Stimulated activated CD4-positive, alpha-beta T cell treated with anti-CD3 and anti-CD28 coated beads, Interleukin-2, amount 100 ng/mL, for 48 hours (primary cell): Measurements from ENCODE around the gene RMND5A.

Experiments used
- DNase-seq, 2 donors: peaks; one replicate each; pipeline ENCODE4 v3.0.0-alpha.2; 2020

Gene RMND5A

DNA sequence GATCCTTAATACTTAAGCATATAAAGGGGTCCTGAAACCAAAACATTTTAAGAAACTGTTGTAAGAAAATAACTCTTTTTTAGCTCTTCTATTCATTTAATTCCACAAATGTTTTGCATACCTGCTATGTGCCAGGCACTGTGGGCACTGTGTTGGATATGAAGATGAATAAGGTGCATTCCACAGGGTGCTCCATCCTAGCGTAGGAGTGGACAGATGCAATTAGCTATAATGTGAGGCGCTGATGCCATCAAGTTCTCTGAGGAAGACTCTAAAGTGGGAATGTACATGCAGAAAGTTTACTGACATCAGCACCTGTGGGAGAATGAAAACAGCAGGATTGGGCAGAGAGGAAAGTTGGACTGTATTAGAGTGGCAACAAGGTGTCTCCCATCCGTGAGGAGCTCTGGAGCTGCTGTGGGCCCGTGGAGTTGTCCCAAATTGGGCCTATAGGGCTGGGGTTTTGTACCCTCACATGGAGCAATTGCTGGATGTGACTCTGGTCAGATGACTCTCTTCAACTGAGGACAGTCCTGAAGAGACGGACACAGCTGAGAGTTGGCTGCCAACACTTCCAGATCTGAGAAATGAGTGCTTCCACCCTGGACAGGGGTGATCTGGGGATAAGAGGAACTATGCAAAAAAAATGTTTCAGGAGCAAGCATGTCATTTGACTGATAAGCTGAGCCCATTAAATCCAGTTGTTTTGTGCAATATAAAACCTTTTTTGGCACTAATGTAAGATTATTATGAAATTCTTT, 48.3 kb downstream of the RMND5A start:
- DNase-seq = no peak

DNA sequence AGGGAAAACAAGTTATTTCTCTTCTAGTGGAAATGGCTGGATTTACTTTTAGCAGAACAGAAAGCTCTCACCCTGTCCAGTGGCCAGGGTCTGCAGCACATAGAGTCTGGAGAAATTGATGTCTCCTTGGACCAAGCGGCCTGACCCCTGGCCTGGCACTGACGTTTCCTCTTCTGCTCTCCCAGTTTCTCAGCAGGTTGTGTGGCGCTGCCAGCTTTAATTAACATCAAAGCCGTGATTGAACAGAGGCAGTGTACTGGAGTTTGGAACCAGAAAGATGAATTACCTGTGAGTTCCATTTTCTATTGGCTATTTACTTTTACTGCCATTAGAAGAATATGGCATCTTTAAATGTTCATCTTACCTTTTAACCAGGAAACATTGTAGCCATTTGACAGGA, 49.7 kb downstream of the RMND5A start:
- DNase-seq = no peak

DNA sequence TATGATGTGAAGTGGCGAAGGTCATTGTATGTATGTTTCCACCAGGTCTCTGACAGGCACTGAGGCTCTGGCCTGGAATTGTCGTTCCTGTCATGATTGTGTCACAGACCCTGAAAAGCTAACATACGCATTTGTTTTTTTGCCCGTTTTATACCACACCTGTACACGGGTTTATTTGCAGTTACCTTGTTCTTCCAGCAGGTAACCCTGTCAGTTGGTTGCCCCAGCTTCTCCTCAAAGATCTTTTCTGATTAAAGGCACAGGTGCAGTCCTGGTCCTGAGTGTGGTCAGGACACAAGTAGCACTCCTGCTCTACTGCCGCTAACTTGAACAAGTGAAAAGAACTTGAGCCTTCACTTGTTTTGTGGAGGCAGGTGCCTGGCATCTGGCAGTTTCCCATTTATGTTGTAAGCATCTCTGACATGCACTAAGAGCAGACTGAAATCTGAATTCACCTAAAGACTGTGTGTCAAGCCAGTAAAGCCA, 50.8 kb downstream of the RMND5A start:
- DNase-seq = no peak

DNA sequence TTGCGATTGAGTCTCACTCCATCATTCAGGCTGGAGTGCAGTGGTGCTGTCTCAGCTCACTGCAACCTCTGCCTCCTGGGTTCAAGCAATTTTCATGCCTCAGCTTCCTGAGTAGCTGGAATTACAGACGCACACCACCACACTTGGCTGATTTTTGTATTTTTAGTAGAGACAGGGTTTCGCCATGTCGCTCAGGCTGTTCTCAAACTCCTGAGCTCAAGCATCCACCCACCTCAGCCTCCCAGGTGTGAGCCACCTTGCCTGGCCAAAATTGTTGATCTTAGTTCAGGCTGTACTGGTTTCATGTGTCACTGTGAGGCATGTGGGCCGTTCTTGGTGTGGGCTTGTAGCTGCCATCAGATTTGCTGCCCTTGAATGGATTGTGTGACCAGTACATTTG, 52.5 kb downstream of the RMND5A start:
- no peak for DNase-seq

DNA sequence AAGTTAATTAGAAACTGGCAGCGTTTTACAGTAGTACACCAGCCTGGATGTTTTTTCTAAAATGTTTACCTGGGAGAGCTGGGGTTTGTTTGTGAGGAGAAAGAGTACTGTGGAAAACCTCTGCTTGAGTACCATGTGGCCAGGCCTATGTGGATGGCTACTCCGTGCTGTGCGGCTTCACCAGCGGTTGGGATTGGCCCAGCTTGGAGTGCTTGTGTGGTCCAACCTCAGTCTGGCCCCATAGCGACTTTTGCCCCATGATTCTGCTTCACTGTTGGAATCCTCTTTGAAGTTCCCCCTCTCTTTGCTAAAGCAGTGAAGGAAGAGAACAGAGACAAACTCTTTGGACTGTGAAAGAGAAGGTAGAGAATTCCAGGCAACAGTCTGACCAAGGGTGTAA, 54.8 kb downstream of the RMND5A start:
- no peak for DNase-seq

DNA sequence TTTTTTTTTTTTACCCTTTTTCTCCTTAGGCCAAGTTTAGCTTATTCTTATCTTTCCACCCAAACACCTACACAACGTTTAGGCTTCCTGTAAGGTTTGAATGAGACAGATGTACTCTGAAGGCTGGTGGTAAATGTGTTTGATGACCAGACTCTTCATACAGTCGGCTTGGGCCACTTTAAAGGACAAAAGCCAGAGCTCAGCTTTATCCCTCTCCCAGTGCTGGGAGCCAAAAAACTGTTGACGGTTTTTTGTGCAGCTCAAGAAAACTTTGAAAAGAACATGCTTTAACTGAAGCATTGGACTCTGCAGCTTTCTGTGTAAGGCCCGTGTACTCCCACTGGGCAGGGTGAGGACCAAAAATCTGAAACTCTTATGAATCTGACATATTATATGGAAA, 55.2 kb downstream of the RMND5A start:
- DNase-seq = no peak

DNA sequence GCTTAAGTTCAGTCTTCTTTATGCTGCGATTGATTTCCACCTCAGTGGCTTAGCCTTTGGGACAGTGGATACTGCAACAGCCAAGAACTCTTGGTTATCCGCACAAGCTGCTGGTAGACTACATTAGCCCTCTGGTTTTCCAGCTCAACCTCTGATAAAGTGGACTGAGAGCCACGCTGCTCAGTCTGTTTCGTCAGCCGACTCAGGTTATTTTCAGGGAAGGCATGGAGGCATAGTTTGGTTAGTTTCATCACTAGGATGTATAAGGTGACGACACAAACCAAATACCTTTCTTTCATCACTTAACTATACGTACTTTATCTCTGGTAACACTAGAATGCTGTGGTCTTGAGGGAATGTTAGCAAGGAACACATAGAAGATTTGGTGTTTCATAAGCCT, 56.4 kb downstream of the RMND5A start:
- no peak for DNase-seq

DNA sequence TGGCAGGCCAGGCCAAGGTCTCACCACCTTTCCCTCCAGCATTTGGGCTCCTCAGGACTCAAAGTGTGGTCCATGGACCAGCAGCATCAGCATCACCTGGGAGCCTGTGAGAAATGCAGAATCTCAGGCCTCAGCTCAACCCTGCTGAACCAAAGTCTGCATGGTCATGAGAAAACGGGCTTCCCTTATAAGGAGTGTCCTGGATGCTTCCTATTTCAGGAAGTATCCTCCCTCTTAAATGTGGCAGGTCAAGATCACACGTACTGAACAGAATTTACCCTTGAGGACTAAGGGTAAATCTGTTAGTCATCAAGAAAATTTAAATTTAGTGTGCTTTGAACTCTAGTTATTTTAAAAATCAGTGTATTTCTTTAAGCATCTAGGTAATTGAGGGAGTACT, 58.9 kb downstream of the RMND5A start:
- DNase-seq = no peak

DNA sequence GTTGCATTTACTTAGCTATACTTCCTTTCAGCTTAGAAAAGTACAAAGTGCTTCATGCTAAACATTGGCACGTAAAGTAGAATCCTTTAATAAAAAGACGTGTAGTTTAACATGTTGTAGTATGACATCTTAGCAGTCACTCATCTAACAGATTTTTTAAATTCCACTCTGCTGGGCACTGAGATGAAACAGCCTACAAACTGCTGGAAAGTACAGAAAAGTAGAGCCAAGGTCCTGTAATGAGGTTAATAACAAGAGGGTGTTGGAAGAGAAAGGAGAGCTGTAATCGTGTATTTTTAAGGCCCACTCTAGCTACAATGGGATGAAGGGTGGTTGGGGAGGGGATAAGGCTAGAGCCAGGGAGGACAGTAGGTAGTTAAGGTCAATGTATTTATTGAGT, 59.9 kb downstream of the RMND5A start:
- DNase-seq = no peak

DNA sequence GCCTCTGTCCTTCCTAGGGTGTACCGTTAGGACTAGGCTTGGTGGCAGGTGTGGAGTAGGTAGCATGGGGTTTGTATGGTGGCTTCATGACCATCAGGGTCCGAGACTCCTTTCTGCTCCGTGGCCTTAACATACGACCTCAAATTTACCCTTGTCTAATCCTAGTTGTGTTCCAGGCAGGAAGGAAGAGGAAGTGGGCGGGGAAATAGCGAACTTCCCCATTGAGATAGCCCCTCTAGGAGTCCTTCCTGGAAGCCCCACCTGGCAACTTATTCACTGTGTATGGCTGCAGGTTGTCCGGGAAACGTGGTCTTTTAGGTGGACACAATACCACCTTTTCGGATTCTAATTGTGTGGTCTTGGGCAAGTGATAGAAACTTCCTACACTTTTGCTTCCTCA, 61.3 kb downstream of the RMND5A start:
- DNase-seq = no peak

DNA sequence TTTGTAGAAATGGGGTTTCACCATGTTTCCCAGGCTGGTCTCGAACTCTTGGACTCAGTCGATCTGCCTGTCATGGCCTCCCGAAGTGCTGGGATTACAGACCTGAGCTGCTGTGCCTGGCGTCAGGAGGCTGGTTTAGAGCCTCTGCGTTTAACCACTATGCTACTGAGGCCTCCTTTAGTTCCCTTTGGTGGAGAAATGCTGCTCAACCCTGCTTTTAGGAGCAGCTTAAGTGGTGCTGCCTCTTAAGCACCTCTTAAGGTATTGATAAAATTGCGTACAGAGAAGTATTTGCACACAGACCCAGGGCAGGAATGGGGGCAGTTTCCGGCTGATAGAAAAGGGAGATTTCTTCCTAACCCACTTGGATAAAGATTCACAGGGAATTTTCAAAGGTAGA, 62.7 kb downstream of the RMND5A start:
- DNase-seq = no peak

DNA sequence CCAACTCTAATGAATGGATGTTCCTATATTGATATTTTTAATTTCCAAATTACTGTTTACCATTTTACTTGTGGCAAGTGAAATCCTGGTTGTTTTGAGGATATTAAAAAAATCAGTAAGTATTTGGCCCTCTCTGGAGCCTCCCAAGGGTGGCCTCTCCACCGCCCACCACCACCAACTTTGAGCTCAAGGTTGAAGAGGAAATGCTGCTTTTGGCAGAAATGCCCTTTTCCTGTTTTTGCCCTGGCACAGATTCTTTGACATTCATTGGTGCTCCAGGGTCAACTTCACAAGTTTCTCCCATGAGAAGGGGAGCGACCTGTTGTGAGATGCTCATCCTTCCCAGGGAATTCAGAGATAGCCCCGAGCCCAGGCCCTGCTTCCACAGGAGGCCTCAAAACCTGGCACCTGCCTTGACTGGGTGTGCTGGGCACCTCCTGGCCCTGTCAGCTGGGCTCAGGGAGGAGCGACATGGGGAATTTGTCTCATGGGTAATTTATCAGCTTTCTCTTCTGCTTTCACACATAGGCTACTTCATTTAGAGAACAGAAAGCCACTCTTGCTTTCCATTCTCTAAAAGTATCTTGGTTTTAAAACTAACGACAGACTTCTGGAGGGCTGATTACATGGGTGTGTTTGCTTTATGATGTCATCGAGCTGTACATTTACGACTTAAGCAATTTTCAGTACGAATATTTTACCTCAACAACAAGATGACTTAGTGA, 63.7 kb downstream of the RMND5A start:
- DNase-seq = no peak

DNA sequence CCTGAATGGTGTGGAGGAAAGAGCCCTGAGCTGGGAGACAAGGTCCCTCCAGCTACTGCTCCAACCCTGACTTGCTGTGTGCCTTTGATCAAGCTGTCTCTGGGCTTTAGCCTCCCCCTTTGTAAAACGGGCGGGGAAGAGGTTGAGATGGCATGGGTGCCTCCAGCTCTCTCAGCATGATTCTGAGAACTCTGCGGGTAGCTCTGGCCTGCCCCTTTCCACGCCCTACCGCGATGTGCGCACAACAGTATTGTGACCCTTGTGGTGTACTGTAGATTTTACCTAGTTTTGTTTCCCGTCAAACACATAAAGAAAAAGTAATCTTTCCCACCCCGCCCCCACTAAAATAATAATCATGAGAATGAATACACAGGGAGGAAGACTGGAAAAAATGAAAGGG, 65.4 kb downstream of the RMND5A start:
- DNase-seq = no peak

DNA sequence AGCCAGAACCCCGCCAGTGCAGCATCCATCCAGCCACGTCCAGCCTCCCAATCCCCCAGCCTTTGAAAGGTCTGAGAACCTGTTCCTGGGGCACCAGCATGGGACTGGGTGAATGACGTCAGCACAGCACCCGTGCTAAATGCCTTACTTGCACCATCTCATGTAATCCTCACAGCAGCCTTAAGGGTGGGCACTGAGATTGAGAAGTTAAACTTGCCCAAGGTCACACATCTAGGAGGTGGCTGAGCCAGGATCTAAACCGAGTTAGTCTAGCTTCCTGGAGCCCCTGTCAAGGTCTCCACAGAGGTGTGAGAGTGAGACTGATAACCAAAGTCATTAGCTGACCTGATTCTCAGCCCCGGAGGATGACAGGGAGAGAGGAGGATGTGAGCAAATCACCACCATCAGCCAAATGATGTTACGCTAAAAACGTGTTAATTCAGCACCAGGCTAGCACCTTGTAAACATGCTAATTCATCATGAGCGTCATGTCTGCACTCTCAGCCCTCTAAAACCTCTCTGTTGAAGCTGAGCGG, 66.0 kb downstream of the RMND5A start:
- no peak for DNase-seq

DNA sequence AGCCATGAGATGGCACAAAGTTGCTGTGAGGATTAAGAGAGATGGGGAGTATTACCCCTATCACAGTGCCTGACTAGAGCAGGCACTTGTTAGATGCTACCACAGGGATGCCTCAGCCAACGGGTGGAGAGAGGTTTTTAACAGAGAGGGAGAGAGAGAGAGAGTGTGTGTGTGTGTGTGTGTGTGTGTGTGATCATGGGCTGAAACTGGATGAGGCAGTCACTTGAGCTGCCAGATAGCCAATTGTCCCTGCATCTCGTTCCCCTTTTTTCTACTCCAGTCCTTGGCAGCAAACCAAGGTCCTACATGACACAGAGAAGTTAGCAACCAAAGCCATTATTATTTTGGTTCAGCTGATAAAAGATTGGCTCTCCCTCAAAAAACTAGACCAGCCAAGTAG, 67.6 kb downstream of the RMND5A start:
- no peak for DNase-seq

DNA sequence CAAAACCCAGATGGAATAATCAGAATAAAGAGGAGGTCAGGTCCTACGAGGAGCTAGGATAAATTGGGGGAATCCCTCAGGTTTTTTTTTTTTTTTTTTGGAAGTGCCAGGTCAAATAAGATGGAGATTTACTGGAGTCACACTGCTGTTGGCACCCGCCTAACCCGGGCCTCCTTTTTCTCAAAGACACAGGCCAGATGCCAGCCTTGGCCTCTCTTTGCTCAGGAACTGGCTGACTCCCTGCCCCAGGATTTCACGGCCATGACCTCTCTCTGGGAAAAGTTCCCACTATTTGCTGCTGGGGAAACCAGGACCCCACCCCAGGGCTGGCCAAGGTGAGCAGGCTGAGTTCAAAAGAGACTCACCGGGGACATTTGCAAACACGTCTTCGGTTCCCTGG, 68.1 kb downstream of the RMND5A start:
- DNase-seq = no peak

DNA sequence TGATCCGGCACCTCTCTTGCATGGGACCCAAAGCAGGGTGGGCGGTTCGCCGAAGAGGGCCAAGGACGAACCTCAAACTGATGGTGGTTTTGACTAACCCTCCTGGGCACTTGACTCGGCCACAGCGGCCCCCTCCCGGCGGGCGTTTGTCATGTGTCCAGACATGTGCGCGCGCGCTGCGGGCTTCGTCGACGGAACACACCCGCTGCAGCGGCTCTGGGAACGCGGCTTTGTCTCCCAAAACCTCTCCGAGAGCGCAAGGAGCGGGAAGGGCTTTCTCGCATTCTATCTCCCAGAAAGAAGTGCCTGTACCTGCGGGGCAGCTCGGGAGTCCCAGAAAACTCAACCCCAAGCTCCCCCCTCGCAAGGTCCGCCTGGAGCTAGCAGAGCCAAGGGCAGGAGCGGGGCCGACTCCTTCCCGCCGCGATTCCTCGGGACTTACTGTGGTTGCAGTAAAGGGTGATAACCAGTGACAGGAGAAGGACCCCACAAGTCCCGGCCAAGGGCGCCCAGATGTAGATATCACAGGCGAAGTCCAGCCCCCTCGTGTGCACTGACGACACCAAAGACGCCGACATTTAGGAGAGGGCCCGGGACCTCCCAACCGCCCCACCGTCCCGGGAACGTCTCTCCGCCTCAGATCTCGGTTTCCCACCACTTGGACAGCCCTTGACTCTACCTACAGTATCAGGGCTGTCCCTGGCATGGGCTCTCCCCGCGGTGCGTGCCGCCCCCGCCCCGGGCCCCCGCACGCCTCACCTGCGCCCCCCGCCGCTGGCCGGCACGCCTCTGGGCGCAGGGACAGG, 69.0 kb downstream of the RMND5A start:
- no peak for DNase-seq

DNA sequence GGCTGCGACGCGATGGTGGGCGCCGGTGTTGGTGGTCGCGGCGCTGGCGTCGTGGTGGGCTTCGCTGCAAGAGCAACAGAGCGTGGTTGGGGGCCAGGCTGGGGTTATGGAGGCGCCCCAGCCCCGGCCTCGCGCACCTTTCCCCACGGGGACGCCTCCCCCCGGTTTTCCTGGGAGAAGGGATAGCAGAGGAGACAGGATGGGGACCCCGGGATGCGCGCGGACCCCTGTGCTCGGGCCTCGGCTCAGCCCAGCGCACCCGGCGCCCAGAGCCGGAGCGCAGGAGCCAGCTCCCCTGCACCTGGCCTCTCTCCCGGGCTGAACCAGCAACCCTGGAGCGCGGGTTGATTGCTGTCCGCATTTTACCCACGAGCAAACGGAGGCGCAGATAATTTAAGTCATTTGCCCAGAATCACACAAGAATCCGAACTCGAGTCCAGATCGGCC, 69.6 kb downstream of the RMND5A start:
- no peak for DNase-seq

DNA sequence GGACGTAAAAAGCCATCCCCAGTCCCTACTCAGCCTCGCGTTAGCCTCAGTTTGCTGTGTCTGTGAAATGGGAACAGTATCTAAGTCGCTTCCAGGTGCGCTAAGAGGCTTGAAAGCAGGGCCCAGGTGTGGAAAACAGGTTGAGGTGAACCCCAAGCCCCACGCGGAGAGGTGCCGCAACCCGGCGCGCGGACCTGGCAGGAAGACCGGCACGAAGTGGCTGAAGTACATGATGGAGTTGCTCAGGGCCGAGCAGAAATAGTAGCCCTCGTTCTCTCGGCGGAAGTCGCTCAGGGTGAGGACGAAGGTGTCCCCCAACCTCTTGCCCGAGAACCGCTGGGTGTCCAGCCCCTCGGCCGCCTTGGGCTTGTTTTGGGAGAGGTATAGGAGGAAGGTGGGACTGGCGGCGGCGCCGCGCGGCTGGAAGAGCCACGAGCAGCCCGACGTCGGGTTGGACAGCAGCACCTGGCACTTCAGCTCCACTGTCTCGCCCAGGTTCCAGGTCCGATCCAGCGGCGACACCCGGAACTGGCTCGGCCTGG, 70.1 kb downstream of the RMND5A start:
- no peak for DNase-seq

DNA sequence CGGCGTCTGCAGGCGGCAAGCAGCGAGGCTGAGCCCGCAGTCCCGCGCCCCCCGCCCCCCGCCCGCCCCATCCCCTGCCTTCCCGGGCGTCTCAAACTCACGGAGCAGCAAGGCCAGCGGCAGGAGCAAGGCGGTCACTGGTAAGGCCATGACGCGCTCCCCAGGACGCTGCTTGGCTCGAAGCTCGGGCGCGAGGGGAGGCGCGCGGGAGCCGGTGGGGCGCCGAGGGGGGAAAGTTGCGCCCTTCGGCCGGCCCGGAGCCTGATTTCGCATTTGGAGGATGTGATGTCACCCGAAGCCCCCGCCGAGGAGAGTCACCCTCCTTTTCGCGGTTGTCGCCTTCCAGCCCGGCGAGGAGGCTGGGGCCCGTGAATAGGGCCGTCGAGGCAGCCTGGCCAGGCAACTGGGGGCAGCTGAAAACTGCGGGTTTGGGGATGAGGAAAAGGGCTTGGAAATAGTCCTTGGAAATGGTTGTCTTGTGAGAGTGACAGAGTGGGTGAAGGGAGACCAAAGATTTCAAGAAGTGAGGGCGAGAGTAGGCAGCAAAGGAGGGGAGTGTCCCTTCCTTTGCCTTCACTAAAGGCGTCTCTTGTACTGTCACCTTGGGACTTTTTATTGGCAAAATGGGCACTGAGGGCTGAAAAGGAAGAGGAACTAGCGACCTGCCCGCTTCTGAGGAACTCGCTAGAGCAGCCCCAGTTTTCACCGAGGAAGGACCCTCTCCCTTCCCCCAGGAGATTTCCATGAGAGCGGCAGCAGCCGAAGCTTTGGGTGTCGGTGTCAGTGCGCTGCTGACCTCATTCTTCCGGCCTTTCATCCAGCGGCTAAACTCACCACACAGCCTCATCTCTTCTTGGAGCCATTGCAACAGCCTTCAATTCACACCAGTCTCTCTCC, 70.8 kb downstream of the RMND5A start, which contains the start of gene CD8A:
TSS of gene CD8A (minus strand) at position 238 of the 897 bp plus-strand sequence. CDS start at position 150, 88 bp downstream.
- DNase-seq = peak in 1 of 2 donors; percentile 8

DNA sequence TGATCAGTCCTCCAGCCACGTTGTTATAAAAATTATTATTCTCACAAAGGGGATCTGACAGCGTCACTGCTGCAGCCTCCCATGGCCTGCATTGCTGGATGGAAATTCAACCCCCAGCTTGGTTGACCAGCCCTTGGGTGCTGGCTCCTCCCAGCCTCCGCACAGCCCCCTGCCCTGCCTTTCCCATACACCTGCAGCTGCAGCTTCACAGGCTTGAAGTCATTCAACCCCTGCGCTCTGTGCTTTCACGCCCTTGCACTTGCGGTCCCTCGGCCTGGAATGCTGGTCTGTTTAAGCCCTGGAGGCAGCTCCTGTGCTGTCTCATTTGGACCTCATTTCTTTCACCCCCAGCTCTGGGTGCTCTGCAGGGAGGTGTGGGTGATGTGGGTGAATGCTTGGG, 71.5 kb downstream of the RMND5A start:
- no peak for DNase-seq

DNA sequence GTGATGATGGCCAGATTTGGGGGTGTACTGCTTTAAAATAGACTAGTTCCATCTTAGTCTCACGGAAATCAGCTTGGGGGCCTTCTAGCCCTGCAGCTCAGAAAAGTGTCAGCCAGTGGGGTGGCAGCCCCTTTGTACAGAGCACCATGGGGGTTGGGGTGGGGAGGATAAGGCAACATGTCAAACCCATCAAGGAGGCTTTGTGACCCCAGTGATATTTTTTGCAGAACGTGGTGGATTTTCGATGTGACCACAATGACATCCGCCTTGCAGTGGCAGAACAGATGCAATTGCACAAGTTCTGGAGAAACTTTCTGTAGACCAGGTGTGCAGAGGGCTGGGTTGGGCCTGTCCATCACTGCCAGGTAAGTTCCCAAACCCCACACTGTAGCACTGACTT, 73.7 kb downstream of the RMND5A start:
- no peak for DNase-seq
